Stimulated activated CD4-positive, alpha-beta T cell treated with anti-CD3 and anti-CD28 coated beads, TNF-alpha, amount 100 ng/mL, for 4 hours (primary cell): ENCODE results near the gene RNLS.

ENCODE experiments used
- DNase-seq, 3 experiments: peaks; one replicate each; pipeline ENCODE4 v3.0.0-alpha.2; 2020; ENCODE audit warnings: low read depth in 3 of 3

The RNLS gene

GRCh38 chr10:88431103-88431502 lies 152.0 kb downstream of the RNLS start:
- DNase-seq, result no peak

GRCh38 chr10:88428976-88429375 lies 154.1 kb downstream of the RNLS start:
- DNase-seq, result no peak

GRCh38 chr10:88428442-88428841 lies 154.7 kb downstream of the RNLS start:
- no peak for DNase-seq

GRCh38 chr10:88427024-88427423 lies 156.1 kb downstream of the RNLS start:
- no peak for DNase-seq

- DNase-seq, result no peak
These were observed 158.2 kb downstream of the RNLS start for GRCh38 chr10:88424881-88425280.

- DNase-seq, result no peak
These were observed 159.4 kb downstream of the RNLS start for GRCh38 chr10:88423732-88424131.

GRCh38 chr10:88421590-88421989 lies 161.5 kb downstream of the RNLS start:
- no peak for DNase-seq

GRCh38 chr10:88418871-88419270 lies 164.2 kb downstream of the RNLS start:
- no peak for DNase-seq

- DNase-seq, result no peak
These were observed 165.6 kb downstream of the RNLS start for GRCh38 chr10:88417387-88418030.

GRCh38 chr10:88416801-88417200 lies 166.3 kb downstream of the RNLS start:
- no peak for DNase-seq

- no peak for DNase-seq
These were observed 167.5 kb downstream of the RNLS start for GRCh38 chr10:88415533-88416130.

GRCh38 chr10:88413412-88413811 lies 169.7 kb downstream of the RNLS start:
- DNase-seq, result no peak

- no peak for DNase-seq
These were observed 171.3 kb downstream of the RNLS start for GRCh38 chr10:88411772-88412349.

- no peak for DNase-seq
These were observed 173.3 kb downstream of the RNLS start for GRCh38 chr10:88409824-88410223.

GRCh38 chr10:88409236-88409635 lies 173.9 kb downstream of the RNLS start:
- DNase-seq, result no peak

GRCh38 chr10:88408096-88408495 lies 175.0 kb downstream of the RNLS start:
- no peak for DNase-seq

- DNase-seq, result no peak
These were observed 179.0 kb downstream of the RNLS start for GRCh38 chr10:88404133-88404532.

- no peak for DNase-seq
These were observed 181.3 kb downstream of the RNLS start for GRCh38 chr10:88401671-88402347.

GRCh38 chr10:88399240-88399639 lies 183.9 kb downstream of the RNLS start:
- no peak for DNase-seq

- no peak for DNase-seq
These were observed 187.4 kb downstream of the RNLS start for GRCh38 chr10:88395677-88396076.

- no peak for DNase-seq
These were observed 190.9 kb downstream of the RNLS start for GRCh38 chr10:88392222-88392621.

- DNase-seq, result no peak
These were observed 193.1 kb downstream of the RNLS start for GRCh38 chr10:88390041-88390440.

- no peak for DNase-seq
These were observed 193.7 kb downstream of the RNLS start for GRCh38 chr10:88389456-88389855.
